Body of pancreas (tissue), 4 donors: Measurements from ENCODE around the gene CDHR3. TPM values are rescaled to one million over a fixed set of nuclear protein-coding genes. Genes with fewer than 3 reads are reported as not detected.
A peak's percentile ranks its signal among the peaks of the same experiment; 100 is the strongest.

Experiments
- ATAC-seq: fragments of 150-250 bp; one replicate; pipeline ENCODE4 v1.9.1; 2016
- DNase-seq, 4 donors: peaks; one replicate each; pipeline ENCODE4 v3.0.0-alpha.2; 2019
- H3K27ac ChIP-seq, 4 donors: fragments of 200-600 bp; sonication (generic); 1 replicate in 3 of 4; 2 replicates in 1 of 4; pipeline versions ENCODE4 v1.5.1 to v1.6.1; 2016 to 2019; ENCODE audit warnings: mild to moderate bottlenecking in 1 of 4, mixed read lengths in 1 of 4, moderate library complexity in 1 of 4
- H3K27me3 ChIP-seq, 2 donors: fragments of 200-600 bp; sonication (generic); one replicate each; pipeline ENCODE4 v1.6.0; 2016; ENCODE audit warnings: mild to moderate bottlenecking in 1 of 2
- H3K36me3 ChIP-seq, 2 donors: fragments of 200-600 bp; sonication (generic); replicated peaks in 1 of 2; 2 replicates each; pipeline ENCODE4 v1.5.1; 2016; ENCODE audit warnings: low read depth in 2 of 2; ENCODE audit not compliant: insufficient read depth in 1 of 2
- H3K4me1 ChIP-seq: fragments of 200-600 bp; sonication (generic); one replicate; pipeline ENCODE4 v1.6.0; 2016
- H3K4me3 ChIP-seq, 2 donors: fragments of 200-600 bp; sonication (generic); 1 replicate in 1 of 2; 2 replicates in 1 of 2; pipeline ENCODE4 v1.5.1; 2016 to 2019
- H3K9me3 ChIP-seq, 3 donors: fragments of 200-600 bp; sonication (generic); 1 replicate in 2 of 3; 2 replicates in 1 of 3; pipeline ENCODE4 v1.5.1; 2016
- POLR2A ChIP-seq, 3 donors: fragments of 450-650 bp; IDR thresholded peaks; one replicate each; pipeline ENCODE4 v1.6.1; 2016; ENCODE audit warnings: antibody characterized with exemption in 3 of 3, mild to moderate bottlenecking in 2 of 3
- WGBS, 2 donors: methylation state at CpG; one replicate each; pipeline ENCODE4 v1.1.5; 2017; 5-methylcytosine and 5-hydroxymethylcytosine counted together
- intact Hi-C: fragments of 100-400 bp; cut with DNase I; formaldehyde crosslinking; loops from one replicate; pipeline ENCODE4 v1.15.1; 2023
- total RNA-seq, 2 donors: library from RNA; depleted of rRNA; stranded (reverse); fragments of >200 nt; gene quantifications; one replicate each; pipeline ENCODE4 v1.1.0, GENCODE V29; 2016
- TF ChIP-seq, protein P1 (sequence below), 7 experiments: fragments of 450-650 bp in 4 of 7; fragments of 200-600 bp in 3 of 7; sonication (generic) in 3 of 7; IDR thresholded peaks; one replicate each; pipeline ENCODE4 v1.5.1; 2016 to 2019; ENCODE audit warnings: antibody characterized with exemption in 7 of 7

Gene CDHR3
- total RNA-seq, 2 donors from 2014 or later: 1.6 to 14.8 TPM

DNA sequence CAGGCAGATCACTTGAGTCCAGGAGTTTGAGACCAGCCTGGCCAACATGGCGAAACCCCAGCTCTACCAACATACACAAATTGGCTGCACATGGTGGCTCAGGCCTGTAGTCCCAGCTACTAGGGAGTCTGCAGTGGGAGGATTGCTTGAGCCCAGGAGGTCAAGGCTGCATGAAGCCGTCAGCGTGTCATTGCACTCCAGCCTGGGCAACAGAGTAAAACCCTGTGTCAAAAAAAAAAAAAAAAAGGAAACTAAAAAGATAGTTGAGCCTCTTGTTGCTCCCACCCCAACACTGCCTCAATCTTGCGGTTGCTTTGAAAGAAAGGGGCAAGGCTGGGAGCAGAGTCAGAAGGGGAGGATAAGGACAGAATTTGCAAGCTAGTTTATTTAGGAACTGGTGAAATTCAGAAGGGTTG lies 79.1 kb downstream of the CDHR3 start:
- Histone ChIP-seq H3K4me1 (peaks cover 8% of the 10 kb centered on the region), H3K36me3 (no peaks in the 10 kb centered on the region), H3K27me3 (no peaks in the 10 kb centered on the region), H3K9me3 (no peaks in the 10 kb centered on the region), H3K4me3 (no peak overlapping the region), H3K27ac (no peak overlapping the region)
- intact Hi-C loops: loop anchor here (5.0 to 10.0 kb wide), 2 partner anchors 285 to 387 kb away; no protein-coding TSS in a partner anchor
- DNase-seq (no peak), ATAC-seq (no peak)
- no peak for TF ChIP-seq POLR2A (IDR thresholded peaks at IDR 0.05)
- TF ChIP-seq, protein P1, sequence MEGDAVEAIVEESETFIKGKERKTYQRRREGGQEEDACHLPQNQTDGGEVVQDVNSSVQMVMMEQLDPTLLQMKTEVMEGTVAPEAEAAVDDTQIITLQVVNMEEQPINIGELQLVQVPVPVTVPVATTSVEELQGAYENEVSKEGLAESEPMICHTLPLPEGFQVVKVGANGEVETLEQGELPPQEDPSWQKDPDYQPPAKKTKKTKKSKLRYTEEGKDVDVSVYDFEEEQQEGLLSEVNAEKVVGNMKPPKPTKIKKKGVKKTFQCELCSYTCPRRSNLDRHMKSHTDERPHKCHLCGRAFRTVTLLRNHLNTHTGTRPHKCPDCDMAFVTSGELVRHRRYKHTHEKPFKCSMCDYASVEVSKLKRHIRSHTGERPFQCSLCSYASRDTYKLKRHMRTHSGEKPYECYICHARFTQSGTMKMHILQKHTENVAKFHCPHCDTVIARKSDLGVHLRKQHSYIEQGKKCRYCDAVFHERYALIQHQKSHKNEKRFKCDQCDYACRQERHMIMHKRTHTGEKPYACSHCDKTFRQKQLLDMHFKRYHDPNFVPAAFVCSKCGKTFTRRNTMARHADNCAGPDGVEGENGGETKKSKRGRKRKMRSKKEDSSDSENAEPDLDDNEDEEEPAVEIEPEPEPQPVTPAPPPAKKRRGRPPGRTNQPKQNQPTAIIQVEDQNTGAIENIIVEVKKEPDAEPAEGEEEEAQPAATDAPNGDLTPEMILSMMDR (IDR thresholded peaks at IDR 0.05): no peak
- 89 to 91% methylated on average over 4 of the region's 4 CpGs for WGBS, 2 donors

DNA sequence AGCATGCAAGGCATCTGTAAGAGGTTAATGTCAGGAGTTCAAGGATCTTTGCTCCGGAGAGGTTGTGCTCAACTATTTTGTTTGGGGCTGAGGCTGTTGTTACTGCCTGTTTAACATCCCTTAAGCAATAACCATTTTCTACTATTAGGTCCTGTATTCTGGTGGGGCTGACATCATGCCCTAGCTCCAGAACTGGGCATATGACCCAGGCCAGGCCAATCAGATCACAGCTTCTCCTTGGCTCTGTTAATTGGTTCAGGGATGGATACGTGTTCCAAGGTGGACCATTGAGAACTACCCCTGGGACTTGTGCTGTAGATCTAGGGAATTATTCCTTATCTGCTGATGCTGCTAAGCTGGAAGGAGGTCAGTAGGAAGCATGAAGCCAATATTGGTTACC lies 82.1 kb downstream of the CDHR3 start:
- no peaks in the 10 kb centered on the region for H3K27me3 ChIP-seq
- DNase-seq: no peak
- H3K27ac ChIP-seq: no peak overlapping the region
- no peaks in the 10 kb centered on the region for H3K9me3 ChIP-seq
- no peak for ATAC-seq
- intact Hi-C loops: loop anchor here (10.0 kb wide), 1 partner anchor 390 kb away; no protein-coding TSS in a partner anchor
- H3K4me3 ChIP-seq: no peak overlapping the region
- WGBS, 2 donors: 58 to 67% methylated on average over 2 of the region's 2 CpGs
- H3K36me3 ChIP-seq: no peaks in the 10 kb centered on the region
- TF ChIP-seq, protein P1 (IDR thresholded peaks at IDR 0.05): no peak
- TF ChIP-seq POLR2A (IDR thresholded peaks at IDR 0.05): no peak
- peaks cover 15% of the 10 kb centered on the region for H3K4me1 ChIP-seq

GRCh38 chr7:106045586-106045985 lies 82.5 kb downstream of the CDHR3 start:
- Histone ChIP-seq H3K9me3 (no peaks in the 10 kb centered on the region), H3K4me3 (no peak overlapping the region), H3K27me3 (no peaks in the 10 kb centered on the region), H3K4me1 (peaks cover 15% of the 10 kb centered on the region), H3K36me3 (no peaks in the 10 kb centered on the region), H3K27ac (no peak overlapping the region)
- no peak for TF ChIP-seq POLR2A (IDR thresholded peaks at IDR 0.05)
- TF ChIP-seq, protein P1 (IDR thresholded peaks at IDR 0.05): no peak
- intact Hi-C loops: loop anchor here (10.0 kb wide), 1 partner anchor 391 kb away; no protein-coding TSS in a partner anchor
- no peak for DNase-seq
- 53 to 55% methylated on average over 1 of the region's 1 CpG for WGBS, 2 donors
- no peak for ATAC-seq

- intact Hi-C loops: loop anchor here (10.0 kb wide), 1 partner anchor 392 kb away; no protein-coding TSS in a partner anchor
- Histone ChIP-seq H3K4me3 (no peak overlapping the region), H3K36me3 (no peaks in the 10 kb centered on the region), H3K9me3 (no peaks in the 10 kb centered on the region), H3K4me1 (peaks cover 15% of the 10 kb centered on the region), H3K27me3 (no peaks in the 10 kb centered on the region), H3K27ac (peak overlapping the region in 3 of 4 donors; percentile 14 to 43 (median 24))
- WGBS, 2 donors: 53 to 68% methylated on average over 5 of the region's 5 CpGs
- ATAC-seq (peak; percentile 57), DNase-seq (peak in 1 of 4 donors; percentile 20)
- TF ChIP-seq POLR2A (IDR thresholded peaks at IDR 0.05): no peak
- TF ChIP-seq, protein P1 (IDR thresholded peaks at IDR 0.05): no peak
Observed at GRCh38 chr7:106047184-106047583, 84.1 kb downstream of the CDHR3 start.
